ENCODE measurements around the gene MRPL10.

DNA sequence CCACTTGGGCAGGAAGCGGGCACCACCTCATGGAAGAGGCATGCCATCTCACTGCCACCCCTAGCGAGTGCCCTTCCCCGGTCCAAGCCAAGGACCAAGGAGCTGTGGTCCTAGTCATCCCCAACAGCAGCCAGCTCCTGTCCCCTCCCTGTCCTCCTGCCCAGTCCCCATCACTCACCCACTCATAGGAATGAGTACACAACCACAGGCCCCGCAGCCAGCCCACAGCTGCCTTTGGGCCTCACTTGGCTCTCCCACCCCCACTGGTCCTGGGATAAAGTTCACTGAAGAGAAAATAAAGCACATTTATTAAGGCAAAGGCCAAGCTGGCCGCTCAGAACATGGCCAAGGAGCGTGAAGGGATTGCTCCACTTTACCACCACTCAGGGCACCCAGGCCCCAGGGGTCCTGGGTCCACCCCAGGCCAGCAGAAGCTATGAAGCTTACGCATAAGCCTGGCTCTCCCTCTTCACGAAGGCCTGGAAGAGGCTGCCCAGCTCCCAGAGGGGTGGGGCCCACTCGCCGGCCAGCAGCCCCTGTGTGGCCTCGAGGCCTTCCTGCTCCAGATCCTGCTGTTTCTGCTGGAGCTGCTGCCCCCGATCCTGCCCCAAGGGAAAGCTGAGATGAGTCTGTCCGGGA is 6.2 kb upstream of the MRPL10 start:
- TF ChIP-seq, protein P1, sequence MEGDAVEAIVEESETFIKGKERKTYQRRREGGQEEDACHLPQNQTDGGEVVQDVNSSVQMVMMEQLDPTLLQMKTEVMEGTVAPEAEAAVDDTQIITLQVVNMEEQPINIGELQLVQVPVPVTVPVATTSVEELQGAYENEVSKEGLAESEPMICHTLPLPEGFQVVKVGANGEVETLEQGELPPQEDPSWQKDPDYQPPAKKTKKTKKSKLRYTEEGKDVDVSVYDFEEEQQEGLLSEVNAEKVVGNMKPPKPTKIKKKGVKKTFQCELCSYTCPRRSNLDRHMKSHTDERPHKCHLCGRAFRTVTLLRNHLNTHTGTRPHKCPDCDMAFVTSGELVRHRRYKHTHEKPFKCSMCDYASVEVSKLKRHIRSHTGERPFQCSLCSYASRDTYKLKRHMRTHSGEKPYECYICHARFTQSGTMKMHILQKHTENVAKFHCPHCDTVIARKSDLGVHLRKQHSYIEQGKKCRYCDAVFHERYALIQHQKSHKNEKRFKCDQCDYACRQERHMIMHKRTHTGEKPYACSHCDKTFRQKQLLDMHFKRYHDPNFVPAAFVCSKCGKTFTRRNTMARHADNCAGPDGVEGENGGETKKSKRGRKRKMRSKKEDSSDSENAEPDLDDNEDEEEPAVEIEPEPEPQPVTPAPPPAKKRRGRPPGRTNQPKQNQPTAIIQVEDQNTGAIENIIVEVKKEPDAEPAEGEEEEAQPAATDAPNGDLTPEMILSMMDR (conservative IDR thresholded peaks at IDR 0.05; ENCODE audit: low read length) = no peak
- TF ChIP-seq EZH2phosphoT487 (IDR thresholded peaks at IDR 0.05; ENCODE audit: borderline replicate concordance) = no peak

All from Loucy (cell line).